Measurements from ENCODE around the gene INF2. TPM values are rescaled to one million over a fixed set of nuclear protein-coding genes. Genes with fewer than 3 reads are reported as not detected.
"Not testable (repeated sequence)": the region's sequence is repeated elsewhere in the genome, so short reads cannot be mapped to it uniquely, and the experiment has no call there.

INF2 gene
- 10 to 100 TPM; 31.6 to 57.0 (median 43.3) TPM for polyA plus RNA-seq (ENCODE audit: insufficient read length in 10 of 10)
- long read RNA-seq, donor 1, partial matches to known transcripts: 10 of 12 reads
- long read RNA-seq, donor 1, other reads (novel, unspliced or antisense): 0 of 12 reads
- long read RNA-seq, donor 2, partial matches to known transcripts: 5 of 7 reads
- long read RNA-seq, donor 2, other reads (novel, unspliced or antisense): 0 of 7 reads
- long read RNA-seq, donor 3: 0 reads
- long read RNA-seq, donor 4: 0 reads
- long read RNA-seq, donor 5, partial matches to known transcripts: 13 of 17 reads
- long read RNA-seq, donor 5, other reads (novel, unspliced or antisense): 0 of 17 reads
- long read RNA-seq, donor 6, partial matches to known transcripts: 0 of 1 reads
- long read RNA-seq, donor 6, other reads (novel, unspliced or antisense): 0 of 1 reads
- long read RNA-seq, donor 7, partial matches to known transcripts: 13 of 15 reads
- long read RNA-seq, donor 7, other reads (novel, unspliced or antisense): 0 of 15 reads
- long read RNA-seq, donor 8, partial matches to known transcripts: 5 of 6 reads
- long read RNA-seq, donor 8, other reads (novel, unspliced or antisense): 0 of 6 reads
- long read RNA-seq, donor 9: 0 reads

DNA sequence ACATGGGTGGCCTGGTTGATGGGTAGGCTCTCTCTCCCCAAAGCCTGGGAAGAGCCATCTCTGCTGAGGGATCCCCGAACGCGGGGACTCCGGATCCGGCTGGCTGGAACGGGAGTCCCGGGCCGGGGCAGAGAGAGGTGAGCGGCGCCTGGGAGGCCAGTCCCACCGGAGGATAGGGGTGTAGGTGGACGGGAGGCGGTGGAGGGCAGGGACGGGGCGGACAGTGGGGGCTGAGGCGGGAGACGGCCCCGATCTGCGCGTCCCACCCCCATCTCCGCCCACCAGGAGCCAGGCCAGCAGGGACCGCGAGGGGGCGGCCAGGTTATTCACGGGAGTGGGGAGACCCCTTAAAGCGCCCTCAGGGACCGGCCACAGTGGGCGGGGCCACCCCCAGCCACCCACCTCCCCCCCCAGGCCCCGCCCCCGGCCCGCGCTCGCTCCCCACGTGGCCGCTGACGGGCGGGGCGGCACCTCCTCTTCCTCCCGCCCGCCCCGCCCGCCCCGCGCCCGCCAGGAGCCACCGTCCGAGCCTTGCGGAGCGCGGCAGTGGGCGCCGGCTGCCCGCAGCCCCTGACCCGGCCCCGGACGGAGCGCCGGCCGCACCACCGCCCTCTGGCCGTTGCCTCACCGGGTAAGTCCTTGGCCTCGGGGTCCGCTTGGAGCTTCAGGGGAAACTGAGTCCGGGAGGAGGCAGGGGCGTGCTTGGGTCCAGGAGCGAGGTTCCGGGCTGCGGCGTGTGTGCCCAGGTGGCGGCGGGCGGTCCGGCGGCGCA is at the start of gene INF2:
TSS of gene INF2 (plus strand) at position 510 of the 772 bp plus-strand sequence. CDS start 11,748 bp downstream, outside the sequence.
- peak; percentile 61 to 79 (median 69) for DNase-seq

DNA sequence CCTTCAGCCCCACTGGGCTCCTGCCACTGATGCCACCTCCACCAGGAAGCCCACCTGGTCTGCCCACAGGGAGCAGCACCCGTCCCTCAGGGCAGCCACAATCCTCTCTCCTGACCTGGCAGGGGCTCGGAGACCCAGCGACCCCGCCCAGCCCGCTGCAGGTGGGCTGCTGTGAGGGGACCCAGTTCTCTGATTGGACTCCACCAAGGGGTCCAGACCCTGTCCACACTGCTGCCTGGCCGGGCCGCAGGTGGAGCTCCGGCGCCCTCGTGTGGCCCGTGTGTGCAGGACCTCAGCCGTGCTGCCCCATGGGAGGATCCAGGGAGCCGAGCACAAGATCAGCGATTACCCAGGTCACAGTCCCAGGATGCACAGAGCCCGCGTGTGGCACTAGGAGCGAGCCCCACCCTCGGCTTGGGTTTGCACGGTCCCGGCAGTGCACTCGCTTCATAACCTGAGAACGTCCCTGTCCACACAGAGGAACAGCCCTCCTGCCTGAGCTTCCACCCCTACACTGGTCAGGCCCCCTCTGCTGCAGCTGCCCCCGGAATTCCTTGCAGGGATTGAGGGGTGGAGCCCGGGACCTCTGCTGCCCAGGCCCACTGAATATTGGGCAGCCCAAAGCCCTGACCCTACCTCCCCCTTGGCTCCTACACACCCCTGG is 49.4 kb upstream of the INF2 start:
- DNase-seq: peak in 2 of 3 donors; percentile 52 to 78

DNA sequence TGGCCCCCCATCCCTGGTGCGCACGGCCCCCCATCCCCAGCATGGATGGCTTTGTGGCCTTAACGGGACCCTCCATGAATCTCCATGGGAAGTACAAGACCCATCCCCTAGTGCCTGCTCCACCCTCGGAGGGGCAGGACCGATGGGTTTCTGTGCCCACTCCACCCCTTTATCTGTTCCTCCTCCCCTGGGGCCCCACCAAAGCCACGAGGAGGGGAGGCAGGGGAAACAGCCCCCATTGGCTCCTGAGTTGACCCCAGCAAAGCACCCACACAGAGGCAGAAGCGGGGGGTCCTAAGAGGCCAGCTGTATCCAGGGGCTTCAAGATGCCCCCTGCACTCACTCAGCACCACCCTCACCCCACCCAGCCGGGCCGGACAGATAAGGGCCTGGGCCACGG is 48.7 kb upstream of the INF2 start:
- DNase-seq: no peak

GRCh38 chr14:104641753-104642539 is 47.5 kb upstream of the INF2 start:
- DNase-seq: no peak

DNA sequence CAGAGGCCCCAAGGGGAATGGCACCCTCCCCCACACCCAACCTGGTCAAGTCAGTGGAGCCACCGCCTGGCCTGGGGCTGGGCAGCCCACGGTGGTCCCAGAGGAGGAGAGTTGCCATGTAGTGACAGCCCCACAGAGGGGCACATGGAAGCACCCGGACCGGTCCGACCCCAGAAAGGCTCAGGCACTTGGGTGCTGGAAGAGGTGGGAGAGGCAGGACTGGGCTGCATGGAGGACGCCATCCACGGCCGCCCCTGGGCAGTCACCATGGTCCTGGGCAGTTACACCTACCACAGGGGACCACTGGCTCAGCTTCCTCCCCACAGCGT is 46.9 kb upstream of the INF2 start:
- DNase-seq: no peak

DNA sequence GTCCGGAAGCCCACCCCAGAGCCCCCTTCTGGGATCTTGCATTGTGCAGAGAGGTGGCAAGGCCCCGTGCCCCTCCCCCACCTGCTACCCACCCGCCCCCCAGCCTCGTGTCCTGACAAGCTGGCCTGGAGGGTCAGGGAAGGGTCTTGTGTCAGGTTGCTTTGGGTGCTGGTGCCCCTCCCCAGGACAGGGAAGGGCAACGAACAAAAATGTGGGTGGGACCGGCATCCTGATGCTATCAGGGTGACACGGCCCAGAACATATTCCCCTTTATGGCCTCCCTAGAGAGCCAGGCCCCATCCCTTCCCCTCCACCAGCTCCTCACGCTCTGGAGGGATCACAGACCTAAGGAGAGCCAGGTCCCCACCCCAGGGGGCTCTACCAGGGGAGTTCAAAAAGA is 46.1 kb upstream of the INF2 start:
- no peak for DNase-seq

- DNase-seq: no peak
Measured at GRCh38 chr14:104644091-104644635, 45.3 kb upstream of the INF2 start.

- DNase-seq: no peak
Measured at GRCh38 chr14:104644656-104645378, 44.6 kb upstream of the INF2 start.

- DNase-seq: no peak
Measured at GRCh38 chr14:104647467-104648043, 41.9 kb upstream of the INF2 start.

DNA sequence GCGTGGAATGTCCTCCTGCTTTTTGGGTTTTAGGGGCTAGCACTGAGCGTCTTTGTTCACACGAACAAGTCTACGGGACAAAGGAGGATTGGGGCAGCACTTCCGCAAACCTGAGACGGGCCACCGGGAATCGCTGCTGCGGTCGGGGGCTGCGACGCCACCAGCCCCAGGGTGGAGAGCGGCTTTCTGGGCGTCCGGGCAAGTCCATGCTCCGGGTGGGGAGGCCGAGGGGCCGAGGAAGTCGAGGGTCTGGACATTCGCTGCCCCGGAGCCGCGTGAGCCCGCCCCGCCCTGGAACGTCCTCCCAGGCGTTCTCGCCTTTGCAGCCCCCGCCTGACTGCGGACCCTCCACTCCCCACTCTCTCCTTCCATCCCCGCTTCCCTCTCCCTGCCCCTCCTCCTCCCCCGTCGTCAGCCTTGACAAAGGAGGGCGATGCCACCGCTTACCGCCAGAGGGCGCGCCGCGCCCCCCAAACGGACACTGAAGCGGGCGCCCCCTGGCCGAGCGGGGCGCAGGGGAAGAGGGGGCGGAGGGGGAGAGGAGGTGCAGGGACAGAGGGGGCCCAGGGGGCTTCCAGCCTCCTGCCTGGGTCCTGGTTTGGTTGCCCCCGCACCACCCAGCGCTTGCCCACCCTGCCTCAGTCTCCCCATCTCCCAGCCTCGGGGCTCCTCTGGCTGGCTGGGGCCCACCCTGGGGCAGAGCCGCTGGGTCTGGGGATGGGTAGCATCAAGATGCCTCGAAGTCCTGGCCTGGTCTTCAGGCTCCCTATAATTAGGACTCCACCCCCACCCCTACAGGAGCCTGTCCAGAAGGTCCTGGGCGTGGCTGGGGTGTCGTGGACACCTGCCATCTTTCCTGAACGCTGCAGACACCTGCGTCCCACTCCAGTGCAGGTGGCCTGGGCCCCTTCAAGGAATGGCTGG is 39.1 kb upstream of the INF2 start:
- DNase-seq: peak; percentile 44 to 89 (median 82)

GRCh38 chr14:104650981-104651875 is 38.2 kb upstream of the INF2 start:
- DNase-seq: no peak

DNA sequence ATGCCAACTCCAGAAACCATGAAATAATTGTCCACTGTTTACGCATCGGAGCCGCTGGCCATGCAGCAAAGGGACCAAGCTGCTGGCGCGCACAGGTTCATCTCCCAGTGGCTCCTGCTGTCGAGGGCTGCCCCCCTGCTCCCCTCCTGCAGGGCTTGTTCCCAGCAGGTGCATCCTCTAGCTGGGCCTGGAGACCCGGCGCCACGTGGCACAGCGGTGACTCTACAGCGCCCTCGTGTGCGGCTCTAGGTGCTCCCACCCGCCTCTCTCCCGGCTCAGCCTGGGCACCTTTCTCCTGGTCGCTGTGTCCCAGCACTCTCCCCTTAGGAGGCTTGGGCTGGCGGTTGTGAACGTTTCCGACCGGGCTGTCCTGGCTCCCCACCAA is 37.5 kb upstream of the INF2 start:
- DNase-seq: no peak

DNA sequence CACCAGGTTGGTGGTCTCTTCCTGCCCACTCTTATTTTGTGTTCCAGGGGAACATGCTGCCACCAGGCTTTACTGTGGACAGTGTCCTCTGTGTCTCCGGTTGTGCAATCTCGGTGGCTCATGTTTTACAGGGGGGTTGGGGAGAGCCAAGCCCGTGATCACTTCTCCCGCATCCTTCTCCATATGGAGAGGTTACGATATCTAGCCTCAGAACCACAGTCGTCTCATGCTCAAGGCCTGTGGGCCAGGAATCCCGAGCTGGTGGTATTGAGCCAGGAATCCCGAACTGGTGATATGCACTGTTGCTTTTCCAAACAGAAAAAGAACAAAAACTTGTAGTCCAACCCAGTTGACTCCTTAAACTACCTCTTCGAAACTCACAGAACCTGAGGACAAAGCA is 37.0 kb upstream of the INF2 start:
- DNase-seq: no peak

- DNase-seq: not testable (repeated sequence)
Measured at GRCh38 chr14:104653130-104653920, 36.1 kb upstream of the INF2 start.

- DNase-seq: no peak
Measured at GRCh38 chr14:104654119-104654518, 35.3 kb upstream of the INF2 start.

DNA sequence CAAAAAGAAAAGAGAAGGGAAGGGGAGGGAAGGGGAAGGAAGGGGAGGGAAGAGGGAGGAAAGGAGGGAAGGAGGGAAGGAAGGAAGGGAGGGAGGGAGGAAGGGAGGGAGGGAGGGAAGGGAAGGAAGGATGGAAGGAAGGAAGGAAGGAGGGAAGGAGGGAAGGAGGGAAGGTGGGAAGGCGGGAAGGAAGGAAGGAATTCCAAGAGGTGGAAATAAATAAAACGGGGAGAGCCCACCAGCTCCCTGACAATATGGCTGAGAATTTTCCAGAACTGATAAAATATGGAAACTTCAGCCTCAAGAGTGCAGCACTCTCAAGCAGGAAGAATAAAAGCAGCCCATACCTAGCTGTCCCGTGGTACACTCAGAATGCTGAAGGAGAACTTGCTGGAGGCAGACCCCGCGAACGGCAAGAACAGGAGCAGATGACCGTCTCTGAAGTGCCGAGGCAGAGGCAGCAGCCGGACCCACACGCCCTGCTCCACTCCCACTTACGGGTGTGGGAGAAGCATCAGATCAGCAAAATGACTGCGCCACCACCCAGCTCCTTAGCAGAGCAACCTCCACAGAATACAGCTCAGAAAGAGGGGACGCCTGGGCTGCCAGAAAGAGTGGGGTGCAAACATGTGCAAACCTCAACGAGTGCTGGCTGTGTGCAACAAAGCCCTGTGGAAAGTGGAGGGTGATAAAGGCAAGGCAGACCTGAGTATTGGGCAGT is 34.1 kb upstream of the INF2 start:
- no peak for DNase-seq
